ENCODE data around the gene PDHX. TPM values are rescaled to one million over a fixed set of nuclear protein-coding genes. Genes with fewer than 3 reads are reported as not detected.

PDHX gene
- 25.2 to 30.7 TPM (median 27.6 TPM) in 5 replicates for total RNA-seq (2022; extraction: Qiagen RNA extraction; ENCODE audit: low read depth)

GRCh38 chr11:34916015-34916842 lies at the start of gene PDHX, which contains the start of gene APIP:
Gene PDHX (plus strand): TSS chr11:34916618. CDS start chr11:34916656, 38 bp downstream.
Gene APIP (minus strand): TSS chr11:34916379. CDS start chr11:34916284, 95 bp downstream.

Other genes starting within 250 kb of the PDHX start
- gene APIP, start 239 bp upstream of the PDHX start, total RNA-seq (2022; extraction: Qiagen RNA extraction; ENCODE audit: low read depth): 21.7 to 27.9 TPM (median 22.7 TPM) in 5 replicates
- 624 to 923 TPM (median 720 TPM) in 5 replicates for gene CD44, start 222.6 kb downstream of the PDHX start, total RNA-seq (2022; extraction: Qiagen RNA extraction; ENCODE audit: low read depth)

All from A549 treated with GW870086 at 1 μM for 4 hours (cell line).